ENCODE measurements around the gene FBXO42.

The FBXO42 gene

DNA sequence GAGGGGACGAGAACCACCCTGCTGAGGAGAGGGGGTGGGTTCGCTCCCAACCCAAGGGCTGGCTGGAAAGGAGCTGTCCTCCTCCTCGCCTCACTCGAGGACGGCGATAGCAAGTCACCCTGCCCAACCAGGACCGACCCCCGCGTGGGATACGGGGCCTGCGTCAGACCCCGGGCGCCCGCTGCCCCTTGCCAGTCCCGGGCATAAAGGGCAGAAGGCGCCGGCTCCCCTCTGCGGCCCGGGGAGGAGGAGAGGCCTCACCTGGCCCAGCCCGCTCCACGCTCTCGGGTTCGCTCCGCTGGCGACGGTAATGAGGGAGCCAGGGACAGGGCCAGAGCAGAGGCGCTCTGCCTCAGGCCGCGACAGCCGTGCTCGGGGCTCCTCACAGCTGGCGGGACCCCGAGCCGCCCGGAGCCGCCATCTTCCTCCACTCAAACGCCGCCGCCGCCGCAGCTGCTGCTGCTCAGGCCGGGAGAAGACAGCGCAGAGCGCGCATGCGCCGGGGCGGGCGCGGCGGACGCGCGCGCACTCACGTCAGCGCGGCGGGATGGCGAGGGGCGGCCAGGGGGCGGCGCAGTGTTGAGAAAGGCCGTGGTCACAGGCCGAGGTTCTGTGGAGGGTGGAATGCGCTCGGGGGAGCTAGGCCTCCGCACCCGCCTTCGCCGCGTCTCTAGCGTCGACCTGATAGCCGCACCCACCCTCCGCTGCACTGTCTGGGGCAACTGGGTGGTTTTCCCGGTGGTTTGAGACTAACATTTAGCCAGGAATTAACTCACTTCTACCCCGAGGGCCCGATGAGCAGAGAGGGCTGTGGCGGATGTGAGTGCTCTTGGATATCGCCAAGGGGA, at the start of gene FBXO42:
FBXO42 (minus strand) TSS at position 487 of the 848 bp plus-strand sequence. CDS start 37,062 bp downstream, outside the sequence.
- peak within 1 kb of the TSS; percentile 99 for H3K4me3 ChIP-seq (ENCODE audit: low read depth, low read length)
- TF ChIP-seq, protein P1, sequence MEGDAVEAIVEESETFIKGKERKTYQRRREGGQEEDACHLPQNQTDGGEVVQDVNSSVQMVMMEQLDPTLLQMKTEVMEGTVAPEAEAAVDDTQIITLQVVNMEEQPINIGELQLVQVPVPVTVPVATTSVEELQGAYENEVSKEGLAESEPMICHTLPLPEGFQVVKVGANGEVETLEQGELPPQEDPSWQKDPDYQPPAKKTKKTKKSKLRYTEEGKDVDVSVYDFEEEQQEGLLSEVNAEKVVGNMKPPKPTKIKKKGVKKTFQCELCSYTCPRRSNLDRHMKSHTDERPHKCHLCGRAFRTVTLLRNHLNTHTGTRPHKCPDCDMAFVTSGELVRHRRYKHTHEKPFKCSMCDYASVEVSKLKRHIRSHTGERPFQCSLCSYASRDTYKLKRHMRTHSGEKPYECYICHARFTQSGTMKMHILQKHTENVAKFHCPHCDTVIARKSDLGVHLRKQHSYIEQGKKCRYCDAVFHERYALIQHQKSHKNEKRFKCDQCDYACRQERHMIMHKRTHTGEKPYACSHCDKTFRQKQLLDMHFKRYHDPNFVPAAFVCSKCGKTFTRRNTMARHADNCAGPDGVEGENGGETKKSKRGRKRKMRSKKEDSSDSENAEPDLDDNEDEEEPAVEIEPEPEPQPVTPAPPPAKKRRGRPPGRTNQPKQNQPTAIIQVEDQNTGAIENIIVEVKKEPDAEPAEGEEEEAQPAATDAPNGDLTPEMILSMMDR (IDR thresholded peaks at IDR 0.05; ENCODE audit: low read depth, low read length, missing control alignments): peak; percentile 46
- DNase-seq (ENCODE audit: low read depth): peak; percentile 70

GRCh38 chr1:16398371-16398953, 46.2 kb upstream of the FBXO42 start:
- no peak overlapping the region for H3K4me3 ChIP-seq (ENCODE audit: low read depth, low read length)
- TF ChIP-seq, protein P1 (IDR thresholded peaks at IDR 0.05; ENCODE audit: low read depth, low read length, missing control alignments): no peak
- DNase-seq (ENCODE audit: low read depth): no peak

DNA sequence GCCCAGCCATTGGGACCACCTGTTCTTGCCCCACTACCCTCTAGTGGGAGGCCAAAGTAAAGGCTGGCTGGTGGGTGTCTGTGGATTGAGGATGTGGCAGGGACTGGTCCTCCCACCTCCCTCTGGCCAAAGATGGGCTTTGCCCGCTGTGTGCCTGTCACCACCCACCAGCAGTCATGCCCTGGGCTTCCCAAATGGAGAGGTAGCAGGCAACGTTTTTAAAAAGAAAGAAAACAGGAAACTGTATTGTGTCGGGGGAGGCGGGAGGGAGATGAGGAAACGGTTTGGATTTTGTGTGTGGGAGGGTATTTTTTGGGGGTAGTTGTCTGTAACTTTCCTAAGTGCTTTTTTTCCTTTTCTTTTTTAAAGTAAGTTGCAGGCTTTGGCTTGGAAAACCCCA, 44.8 kb upstream of the FBXO42 start:
- no peak overlapping the region for H3K4me3 ChIP-seq (ENCODE audit: low read depth, low read length)
- no peak for DNase-seq (ENCODE audit: low read depth)
- TF ChIP-seq, protein P1 (IDR thresholded peaks at IDR 0.05; ENCODE audit: low read depth, low read length, missing control alignments): no peak

DNA sequence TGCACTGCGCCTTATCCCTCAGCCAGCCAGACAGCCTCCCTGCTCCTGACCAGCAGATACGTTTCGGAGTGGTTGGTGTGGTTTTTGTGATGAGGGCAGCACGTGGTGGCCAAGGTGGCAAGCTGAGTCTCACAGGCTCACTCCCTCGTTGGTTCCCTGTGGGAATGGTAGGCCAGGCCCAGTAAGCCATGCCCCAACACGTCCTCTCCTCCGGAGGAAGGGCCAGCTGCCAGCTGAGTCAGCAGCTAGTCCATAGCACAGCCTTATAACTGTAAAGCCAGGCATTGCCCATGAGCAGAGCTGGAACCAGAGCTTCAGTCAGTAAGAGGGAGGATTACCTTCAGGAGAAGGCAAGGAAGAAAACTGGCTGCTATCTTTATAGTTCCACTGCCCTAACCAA, 44.3 kb upstream of the FBXO42 start:
- no peak for DNase-seq (ENCODE audit: low read depth)
- TF ChIP-seq, protein P1 (IDR thresholded peaks at IDR 0.05; ENCODE audit: low read depth, low read length, missing control alignments): no peak

DNA sequence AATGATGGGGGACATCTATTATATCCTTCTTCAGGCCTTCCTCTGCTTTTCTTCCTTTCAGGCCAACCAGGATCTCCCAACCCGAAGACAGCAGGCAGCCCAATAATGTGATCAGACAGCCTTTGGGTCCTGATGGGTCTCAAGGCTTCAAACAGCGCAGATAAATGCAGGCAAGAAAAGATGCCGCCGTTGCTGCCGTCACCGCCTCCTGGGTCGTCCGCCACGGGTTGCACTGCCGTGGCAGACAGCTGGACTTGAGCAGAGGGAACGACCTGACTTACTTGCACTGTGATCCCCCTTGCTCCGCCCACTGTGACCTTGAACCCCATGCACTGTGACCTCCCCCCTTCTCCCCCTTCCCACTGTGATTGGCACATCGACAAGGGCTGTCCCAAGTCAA, 42.7 kb upstream of the FBXO42 start:
- TF ChIP-seq, protein P1 (IDR thresholded peaks at IDR 0.05; ENCODE audit: low read depth, low read length, missing control alignments): no peak
- H3K4me3 ChIP-seq (ENCODE audit: low read depth, low read length): no peak overlapping the region
- no peak for DNase-seq (ENCODE audit: low read depth)

More for the DNA sequence above, 44.3 kb upstream of the FBXO42 start:
- H3K4me3 ChIP-seq (ENCODE audit: low read depth, low read length): no peak overlapping the region

- no peak for DNase-seq (ENCODE audit: low read depth)
- TF ChIP-seq, protein P1 (IDR thresholded peaks at IDR 0.05; ENCODE audit: low read depth, low read length, missing control alignments): no peak
- H3K4me3 ChIP-seq (ENCODE audit: low read depth, low read length): no peak overlapping the region
Measured at GRCh38 chr1:16393570-16394521, 41.6 kb upstream of the FBXO42 start.

All from GM12864 (cell line).